NCI-H345 treated with DMSO at 0.1 percent for 48 hours (cell line): ENCODE data around the gene CCDC171.

Experiments used
- DNase-seq: peaks from one replicate; lab custom pipeline; 2025; ENCODE audit not compliant: unreplicated experiment; lab: John Stamatoyannopoulos, UW

The CCDC171 gene

DNA sequence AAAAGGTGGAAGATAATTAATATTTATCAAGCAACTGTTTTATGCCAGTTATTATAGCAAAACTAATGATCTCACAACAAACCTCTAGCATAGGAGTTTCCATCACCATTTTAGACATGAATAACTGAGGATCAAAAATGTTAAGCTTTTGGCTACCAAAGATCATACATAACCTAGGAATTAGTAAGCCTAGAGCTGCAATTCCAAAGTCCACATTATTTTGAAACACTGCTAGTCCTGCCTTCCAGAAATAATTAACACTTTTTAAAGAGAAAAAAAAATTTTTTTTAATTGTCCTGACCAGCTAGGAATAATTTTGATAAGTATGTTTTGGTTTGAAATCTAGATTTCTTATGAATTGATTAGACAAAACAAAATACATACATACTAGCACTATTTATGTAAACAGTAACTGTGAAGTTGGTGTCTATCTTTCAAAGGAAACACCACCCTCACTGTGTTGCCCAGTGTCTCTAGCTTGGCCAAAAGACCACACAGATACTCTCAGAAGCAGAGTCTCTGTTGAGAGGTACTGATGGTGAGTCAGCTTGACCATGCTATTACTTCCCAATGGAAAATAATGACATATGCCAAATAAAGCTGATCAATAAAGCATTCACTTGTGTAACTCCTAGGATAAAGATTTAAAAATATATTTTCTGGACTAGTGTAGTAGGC lies 422.4 kb downstream of the CCDC171 start:
- no peak for DNase-seq

DNA sequence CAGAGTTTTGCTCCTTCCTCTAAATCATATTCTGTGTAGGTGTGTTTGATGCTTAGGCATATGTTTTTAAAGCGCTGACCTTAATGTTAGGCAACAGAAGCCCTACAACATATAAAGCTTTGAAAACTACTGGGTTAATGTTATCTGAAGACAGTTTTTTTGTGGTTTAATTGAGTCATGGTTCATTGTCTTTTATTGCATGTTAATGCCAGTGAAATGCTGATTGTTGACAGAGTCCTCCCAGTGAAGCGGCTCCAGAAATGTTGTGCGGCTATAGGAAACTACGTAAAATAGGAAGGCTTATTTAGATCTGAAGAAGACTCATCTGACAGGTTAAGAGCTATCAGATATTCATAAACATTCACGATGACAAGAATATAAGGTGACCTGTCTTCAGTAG lies 424.6 kb downstream of the CCDC171 start:
- no peak for DNase-seq

DNA sequence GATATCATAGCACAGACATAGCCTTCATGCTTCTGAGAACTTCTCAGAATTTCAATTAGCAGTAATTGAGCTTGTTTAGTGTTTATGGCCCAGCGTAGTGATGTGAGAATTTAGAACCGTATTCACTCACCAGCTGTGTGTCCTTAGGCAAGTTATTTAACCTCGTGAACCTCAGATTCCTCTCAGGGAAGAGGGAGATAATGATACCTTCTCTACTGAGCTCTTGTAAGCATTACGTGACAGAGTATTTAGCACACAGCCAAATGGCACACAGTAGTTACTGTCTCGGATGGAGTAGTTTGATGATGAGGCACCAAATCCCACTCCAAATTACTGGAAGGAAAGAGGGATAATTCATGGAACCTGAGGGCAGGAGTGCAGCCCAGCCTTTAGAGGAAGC lies 429.3 kb downstream of the CCDC171 start:
- no peak for DNase-seq

DNA sequence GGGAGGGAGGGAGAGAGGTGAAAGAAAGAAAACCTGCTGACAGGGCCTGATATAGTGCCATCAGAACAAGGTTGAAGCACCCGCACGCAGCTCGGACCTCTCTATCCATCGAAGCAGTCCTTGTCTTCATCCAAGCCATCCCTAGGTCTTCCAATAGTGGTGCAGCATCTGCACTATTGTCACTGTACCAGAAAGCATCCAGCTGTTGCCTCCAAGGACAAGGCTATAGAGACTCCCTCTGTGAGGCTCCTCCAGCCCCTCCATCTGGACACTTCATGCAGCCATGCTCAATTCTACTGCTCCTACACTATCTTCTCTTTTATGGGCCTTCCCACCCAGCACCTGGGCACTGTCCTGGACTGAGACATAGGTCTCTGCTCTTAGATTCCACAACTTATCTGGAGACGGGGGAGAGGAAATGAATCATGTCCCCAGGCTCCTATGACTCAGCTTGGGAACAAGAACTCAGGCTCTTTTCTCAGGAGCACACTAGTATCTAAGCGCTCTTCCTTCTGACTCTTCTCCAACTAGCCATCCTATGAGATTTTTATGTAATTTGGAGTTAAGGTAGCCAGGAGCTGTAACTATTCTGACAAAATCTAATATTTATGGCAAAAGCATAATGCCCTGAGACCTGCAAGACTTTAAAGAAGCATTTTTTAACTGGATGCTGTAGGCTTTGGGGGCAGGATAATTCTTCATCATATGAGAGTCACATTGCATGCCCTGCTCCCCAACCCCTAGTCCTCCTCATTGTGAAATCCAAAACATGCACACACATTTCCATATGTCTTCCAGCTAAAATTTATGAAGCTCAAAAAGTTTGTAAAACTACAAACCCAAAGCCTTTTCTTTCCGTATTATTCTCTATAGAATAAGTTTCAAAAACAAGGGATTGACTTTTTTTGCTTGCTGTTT lies 446.8 kb downstream of the CCDC171 start:
- no peak for DNase-seq

DNA sequence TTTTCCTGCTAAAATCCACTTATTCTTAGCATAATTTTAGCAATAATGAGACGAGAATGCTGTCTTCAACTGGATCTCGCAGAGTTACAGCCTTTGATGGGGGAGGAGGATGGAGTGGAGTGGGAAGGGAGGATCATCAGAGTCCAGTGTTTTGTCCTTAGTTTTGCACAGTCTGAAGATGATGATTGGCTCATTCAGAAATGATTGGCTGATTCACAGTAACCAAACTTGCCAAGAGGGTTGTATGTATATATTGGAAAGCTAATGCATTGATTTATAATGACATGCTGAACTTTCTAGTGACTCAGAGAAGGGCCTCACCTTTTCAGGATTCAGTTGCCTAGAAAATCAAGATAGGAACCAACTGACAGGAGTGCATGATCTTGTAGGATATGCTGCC lies 448.0 kb downstream of the CCDC171 start:
- DNase-seq: no peak

DNA sequence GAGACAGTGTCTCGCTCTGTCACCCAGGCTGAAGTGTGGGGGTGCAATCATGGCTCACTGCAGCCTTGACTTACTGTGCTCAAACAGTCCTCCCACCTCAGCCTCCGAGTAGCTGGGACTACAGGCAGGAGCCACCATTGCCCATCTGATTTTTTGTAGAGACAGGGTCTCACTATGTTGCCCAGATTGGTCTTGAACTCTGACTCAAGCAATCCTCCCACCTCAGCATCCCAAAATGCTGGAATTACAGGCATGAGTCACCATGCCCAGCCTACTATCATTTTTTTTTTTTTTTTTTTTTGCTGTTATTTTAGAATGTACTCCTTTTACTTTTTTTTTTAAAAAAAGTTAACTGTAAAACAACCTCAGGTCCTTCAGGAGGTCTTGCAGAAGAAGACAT lies 449.0 kb downstream of the CCDC171 start:
- no peak for DNase-seq

DNA sequence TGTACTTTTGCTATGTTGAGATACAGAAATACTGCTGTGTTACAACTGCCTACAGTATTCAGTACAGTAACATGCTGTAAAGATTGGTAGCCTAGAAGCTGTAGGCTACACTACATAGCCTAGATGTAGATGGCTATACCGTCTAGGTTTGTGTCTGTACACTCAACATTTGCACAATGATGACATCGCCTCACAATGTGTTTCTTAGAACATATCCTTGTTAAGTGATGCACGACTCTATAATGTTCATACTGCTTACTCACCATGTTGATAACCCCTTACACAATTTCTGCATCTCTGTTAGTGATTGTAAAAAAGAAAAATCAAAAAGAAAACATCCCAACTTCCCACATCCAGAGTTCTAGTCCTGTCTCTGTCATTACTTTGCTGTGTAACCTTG lies 450.0 kb downstream of the CCDC171 start:
- no peak for DNase-seq

DNA sequence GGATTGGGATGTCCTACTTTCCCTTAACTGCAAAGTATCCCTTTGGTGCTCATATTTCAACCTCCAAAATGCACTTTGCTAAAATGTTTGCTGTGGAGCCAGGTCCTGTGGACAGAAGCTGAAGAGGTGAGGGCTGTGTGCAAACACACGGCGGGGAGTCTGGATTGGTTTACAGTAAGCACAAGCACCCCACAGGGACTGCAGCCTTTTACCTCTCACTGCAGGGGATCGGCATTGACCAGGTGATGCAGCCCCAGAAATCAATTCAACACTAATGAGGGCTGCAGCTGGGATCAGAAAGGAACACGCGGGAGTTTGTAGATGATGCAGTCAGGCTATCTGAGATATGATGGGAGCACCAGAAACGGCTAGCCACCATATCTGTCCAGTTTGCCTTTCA lies 450.9 kb downstream of the CCDC171 start:
- peak; percentile 84 for DNase-seq

DNA sequence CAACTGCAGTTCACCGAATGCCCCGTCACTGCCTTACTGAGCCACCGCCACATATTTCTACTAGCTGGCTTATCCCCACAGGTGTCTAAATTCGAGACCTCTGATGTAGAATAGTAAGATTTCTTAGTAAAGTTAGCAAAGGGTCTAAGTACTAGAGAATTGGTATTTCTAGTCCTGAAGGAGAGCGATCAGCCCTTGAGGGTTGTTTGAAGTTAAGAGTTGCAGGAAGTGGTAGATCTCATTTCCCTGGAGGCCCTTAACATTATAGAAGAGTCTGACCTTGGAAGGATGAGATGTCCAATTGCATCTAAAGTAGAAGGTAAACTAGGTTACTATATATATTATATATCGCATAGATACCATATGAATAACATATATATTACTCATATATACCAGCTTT lies 451.8 kb downstream of the CCDC171 start:
- no peak for DNase-seq

DNA sequence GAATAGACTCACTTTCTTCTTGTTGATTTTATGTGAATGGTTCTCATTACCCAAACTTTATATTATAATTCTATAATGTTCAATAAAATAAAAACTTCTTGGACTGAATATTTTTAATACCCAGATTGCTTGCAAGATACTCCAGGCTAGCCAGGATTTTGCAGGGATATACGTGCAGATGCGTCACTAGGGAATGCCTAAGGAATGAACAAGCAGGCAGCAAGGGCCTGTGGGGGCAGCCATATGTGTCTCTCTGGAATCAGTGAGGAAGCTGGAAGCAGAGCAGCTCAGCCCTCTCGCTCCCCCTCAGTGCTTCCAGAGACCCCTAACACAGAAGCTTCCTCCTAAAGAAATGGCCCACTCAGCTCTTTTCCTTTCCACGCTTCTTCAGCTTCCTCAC lies 457.4 kb downstream of the CCDC171 start:
- DNase-seq: no peak

DNA sequence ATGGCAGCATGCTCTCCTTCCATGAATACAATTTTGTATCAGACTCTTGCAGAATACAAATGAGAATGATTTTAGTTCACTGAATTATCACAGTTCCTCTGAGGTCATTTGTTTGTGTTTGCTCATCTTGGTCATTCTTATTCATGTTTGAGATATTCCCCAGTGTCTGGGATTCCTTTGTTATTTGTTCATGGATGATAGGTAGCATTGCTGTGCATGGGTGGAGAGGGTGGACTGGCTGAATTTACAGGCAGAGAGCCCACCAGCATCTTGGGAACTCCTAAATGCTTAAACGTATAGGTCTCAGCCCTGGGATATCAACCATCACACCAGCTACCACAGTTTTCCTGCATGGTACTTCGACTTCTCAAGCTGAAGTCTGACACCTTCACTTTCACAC lies 459.8 kb downstream of the CCDC171 start:
- DNase-seq: no peak

DNA sequence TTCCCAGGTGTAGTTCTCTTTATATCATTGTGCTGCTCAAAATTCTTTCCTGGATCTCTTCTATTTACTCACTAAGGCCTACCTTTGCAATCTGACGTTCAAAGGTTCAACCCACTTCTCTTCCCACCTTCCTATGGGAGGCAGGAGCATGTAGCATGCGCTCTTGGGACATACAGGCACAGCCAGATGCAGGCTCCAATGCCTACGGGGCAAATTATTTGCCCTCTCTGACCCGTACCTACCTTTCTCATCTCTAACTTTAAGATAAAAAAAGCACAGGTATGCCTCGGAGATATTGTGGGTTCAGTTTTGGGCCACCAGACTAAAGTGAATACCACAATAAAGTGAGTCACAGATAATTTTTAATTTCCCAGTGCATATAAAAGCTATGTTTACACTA lies 460.5 kb downstream of the CCDC171 start:
- no peak for DNase-seq

DNA sequence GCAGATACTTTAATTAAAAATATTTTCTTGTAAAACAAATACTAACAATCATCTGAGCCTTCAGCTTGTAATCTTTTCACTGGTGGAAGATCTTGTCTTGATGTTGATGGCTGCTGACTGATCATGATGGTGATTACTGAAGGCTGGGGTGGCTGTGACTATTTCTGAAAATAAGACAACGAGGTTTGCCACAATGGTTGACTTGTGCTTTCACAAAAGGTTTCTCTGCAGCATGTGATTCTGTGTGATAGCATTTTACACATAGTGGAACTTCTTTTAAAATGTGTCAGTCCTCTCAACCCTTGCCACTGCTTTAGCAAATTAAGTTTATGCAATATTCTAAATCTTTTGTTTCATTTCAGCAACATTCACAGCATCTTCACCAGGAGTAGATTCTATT lies 461.0 kb downstream of the CCDC171 start:
- no peak for DNase-seq

DNA sequence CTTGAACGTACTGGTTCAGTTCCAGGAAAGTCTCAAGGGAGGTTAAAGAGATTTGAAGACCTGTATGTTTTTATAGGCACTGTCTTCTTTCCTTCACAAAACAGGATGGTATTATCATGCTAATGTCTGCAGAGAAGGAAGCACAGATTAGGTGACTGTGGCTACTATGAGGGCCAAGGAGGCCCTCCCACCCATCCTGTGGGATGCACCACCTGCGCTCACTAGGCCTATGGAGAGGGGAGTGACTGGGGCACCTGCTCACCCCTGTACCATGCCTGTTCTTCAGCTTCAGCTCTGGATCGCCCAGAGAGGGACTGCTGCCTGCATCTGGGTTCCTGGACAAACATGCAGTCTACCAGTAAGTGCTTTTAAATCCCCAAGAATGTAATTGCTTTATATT lies 469.4 kb downstream of the CCDC171 start:
- DNase-seq: no peak

DNA sequence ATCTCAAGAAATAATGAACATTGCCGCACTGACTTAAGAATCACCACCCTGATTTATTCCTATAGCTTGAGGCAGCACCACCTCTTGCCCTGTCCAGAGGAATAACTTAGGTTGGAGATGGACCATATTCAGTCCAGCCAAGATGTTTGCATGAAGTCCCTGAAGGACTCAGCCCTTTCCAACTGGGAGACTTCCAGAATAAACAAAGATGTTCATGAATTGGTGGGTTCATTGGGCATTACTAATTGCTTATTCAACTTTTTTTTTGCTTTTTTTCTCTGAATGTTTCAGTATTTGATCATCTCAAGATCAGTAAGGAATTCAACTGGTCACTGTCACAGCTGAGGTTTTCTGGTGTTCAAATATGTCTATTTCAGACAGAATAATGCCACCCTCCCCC lies 470.6 kb downstream of the CCDC171 start:
- DNase-seq: no peak
